HG03108 (cell line): ENCODE results near the gene EPHX1.
"Not testable (repeated sequence)": the region's sequence is repeated elsewhere in the genome, so short reads cannot be mapped to it uniquely, and the experiment has no call there.

ENCODE experiments used
- ATAC-seq: cut with Tn5 transposase; IDR thresholded peaks from one replicate; pipeline ENCODE4 v1.9.1; 2021; ENCODE audit warnings: moderate library complexity; ENCODE audit not compliant: unreplicated experiment

EPHX1 gene

DNA sequence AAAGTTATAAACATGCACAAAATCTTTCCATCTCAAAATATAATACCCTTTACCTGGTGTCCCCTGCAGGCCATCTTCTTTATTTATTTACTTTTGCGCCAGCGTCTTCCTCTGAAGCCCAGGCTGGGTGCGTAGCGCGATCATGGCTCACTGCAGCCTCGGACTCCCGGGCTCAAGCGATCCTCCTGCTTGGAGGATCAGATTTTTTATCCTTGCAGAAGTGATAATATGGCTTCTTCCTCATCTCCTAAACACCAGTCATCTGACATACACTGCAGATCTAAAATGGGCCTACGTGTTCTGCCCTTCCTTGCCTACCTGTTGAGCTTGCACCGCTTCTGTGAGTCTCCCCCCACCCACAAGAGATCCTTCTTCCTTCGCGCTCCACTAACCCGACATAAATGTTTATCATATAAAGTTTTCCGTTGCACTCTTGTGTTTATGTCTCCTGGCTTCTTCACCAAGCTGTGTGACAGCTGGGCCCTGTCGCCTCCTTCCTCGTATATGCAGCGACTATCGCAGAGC is 32.8 kb upstream of the EPHX1 start:
- ATAC-seq = peak; percentile 4

- peak; percentile 100 for ATAC-seq
Measured at GRCh38 chr1:225777583-225778336, 32.2 kb upstream of the EPHX1 start, which contains the start of gene SRP9. Gene SRP9, plus strand, starts transcription at chr1:225777826. Its CDS starts 115 bp downstream, at chr1:225777941.

DNA sequence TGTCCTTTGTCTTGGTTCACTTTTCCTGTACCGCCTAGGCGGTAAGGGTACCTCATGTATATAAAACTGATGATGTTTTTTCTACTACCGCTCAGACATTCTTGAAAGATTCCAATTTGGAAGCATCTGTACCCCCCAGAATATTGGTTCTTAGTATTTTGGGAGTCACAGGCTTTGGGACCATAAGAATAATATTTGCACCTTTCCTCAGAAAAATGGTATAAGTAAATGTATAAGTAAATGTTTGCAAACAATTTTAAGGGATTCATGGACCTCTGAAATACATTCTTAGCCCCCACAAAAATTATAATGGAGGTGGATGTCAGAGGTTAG is 31.6 kb upstream of the EPHX1 start:
- no peak for ATAC-seq

- not testable (repeated sequence) for ATAC-seq
Measured at GRCh38 chr1:225779165-225779564, 30.8 kb upstream of the EPHX1 start.

- ATAC-seq = no peak
Measured at GRCh38 chr1:225780134-225780533, 29.8 kb upstream of the EPHX1 start.

GRCh38 chr1:225780630-225781029 is 29.3 kb upstream of the EPHX1 start:
- no peak for ATAC-seq

DNA sequence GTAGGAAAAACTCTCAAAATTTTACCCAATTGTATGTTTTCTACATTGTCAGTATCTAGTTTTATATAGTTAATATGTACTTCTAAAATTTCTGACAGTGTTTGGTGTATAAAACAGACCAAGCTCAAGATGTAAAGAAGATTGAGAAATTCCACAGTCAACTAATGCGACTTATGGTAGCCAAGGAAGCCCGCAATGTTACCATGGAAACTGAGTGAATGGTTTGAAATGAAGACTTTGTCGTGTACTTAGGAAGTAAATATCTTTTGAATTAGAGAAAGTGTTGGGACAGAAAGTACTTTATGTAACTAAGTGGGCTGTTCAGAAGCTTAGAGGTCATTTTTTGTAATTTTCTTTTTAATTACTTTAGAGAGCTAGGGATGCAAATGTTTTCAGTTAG is 20.8 kb upstream of the EPHX1 start:
- ATAC-seq = not testable (repeated sequence)

GRCh38 chr1:225794954-225795353 is 15.0 kb upstream of the EPHX1 start:
- no peak for ATAC-seq

DNA sequence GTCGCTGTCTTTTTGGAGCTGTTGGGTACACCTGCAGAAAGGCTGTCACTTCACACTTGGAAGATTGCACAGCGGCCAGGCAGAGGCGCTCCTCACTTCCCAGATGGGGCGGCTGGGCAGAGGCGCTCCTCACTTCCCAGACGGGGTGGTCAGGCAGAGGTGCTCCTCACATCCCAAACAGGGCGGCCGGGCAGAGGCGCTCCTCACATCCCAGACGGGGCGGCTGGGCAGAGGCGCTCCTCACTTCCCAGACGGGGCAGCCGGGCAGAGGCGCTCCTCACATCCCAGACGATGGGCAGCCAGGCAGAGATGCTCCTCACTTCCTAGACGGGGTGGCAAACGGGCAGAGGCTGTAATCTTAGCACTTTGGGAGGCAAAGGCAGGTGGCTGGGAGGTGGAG is 13.8 kb upstream of the EPHX1 start:
- not testable (repeated sequence) for ATAC-seq

DNA sequence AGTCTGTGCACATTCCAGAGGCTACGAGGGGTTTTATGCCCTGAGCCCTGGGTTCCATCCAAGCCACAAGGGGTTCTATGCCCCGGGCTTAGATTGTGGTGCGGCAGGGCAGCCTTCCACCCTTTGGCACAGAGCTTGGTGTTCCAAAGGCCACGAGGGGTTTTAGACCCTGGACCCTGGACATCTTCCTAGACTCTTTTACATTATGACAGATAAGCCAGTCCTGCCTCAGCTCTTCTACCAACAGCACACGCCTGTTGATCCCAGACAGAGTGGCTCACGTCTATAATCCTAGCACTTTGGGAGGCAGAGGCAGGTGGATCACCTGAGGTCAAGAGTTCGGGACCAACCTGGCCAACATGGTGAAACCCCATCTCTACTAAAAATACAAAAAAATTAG is 8.8 kb upstream of the EPHX1 start:
- ATAC-seq = not testable (repeated sequence)

DNA sequence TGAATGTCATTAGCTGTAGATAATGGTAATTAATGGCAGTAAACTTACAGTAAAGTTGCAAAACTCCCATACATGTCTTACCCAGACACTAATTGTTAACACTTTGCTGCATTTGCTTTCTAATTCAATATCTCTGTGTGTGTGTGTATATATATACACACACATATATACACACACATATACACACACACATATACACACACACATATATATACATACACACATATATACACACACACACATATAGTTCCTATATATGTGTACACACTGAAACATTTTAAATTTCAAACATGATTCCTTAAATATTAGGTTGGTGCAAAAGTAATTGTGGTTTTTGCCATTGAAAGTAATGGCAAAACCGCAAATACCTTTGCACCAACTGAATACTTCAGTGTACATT is 3.7 kb upstream of the EPHX1 start:
- ATAC-seq = no peak

- not testable (repeated sequence) for ATAC-seq
Measured at GRCh38 chr1:225806736-225807135, 3.2 kb upstream of the EPHX1 start.

DNA sequence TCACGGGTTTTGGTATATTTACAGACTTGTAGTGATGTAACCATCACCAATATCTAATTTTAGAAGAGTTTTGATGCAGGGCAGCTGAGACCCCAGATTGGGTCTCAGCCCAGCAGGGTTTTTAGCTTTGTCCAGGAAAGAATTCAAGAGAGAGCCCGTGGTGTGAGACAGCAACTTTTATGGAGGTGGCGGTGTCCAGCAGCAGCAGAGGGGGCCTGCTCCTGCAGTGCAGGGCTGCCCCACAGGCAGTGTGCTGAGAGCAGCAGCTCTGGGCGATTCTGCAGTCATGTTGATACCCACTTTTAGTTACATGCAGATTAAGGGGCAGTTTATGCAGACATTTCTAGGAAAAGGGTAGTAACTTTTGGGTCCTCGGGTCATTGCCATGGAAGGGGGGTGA is 1.8 kb upstream of the EPHX1 start:
- ATAC-seq = no peak

- not testable (repeated sequence) for ATAC-seq
Measured at GRCh38 chr1:225810579-225811538, 935 bp downstream of the EPHX1 start.

DNA sequence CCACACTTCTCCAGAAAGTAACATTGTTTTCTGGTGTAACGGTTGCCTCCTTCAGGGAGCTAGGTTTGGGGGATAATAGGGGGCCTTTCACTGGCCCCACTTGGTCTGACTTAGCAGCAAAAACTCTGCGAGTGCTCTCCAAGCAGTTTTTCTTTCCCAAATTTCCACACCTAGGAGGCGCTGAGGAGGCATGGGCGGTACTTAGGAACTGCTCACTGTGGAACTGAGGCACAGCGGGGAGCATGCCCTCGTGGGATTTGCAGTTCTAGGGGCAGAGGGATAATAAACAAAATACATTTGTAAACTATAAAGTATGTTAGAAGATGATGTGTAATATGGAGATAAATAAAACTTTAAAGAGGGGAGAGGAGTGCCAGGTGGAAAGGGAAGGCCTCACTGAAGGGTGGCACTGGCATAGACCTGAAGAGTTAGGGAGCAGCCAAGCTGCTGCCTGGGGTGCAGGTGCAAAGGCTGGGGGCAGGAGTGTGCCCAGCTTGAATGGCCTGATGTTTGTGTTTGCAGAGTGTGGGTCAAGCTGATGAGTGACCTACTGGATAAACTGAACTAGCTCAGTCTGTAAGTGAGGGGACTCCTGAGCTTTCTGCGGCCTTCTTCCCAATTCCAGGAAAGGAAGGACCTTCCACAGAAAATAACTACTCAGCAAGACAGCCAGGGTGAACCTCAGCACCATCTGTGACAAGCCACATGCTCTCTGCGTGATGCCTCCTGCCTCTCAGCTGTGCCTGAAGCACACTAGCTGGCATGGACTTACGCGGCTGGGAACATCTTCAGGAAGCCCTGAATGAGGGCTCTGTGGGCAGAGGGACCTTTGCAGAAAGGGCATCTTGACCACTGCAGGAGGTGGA is 1.9 kb downstream of the EPHX1 start:
- no peak for ATAC-seq

GRCh38 chr1:225812488-225813213 is 2.7 kb downstream of the EPHX1 start:
- ATAC-seq = no peak

- ATAC-seq = no peak
Measured at GRCh38 chr1:225813214-225813964, 3.5 kb downstream of the EPHX1 start.

DNA sequence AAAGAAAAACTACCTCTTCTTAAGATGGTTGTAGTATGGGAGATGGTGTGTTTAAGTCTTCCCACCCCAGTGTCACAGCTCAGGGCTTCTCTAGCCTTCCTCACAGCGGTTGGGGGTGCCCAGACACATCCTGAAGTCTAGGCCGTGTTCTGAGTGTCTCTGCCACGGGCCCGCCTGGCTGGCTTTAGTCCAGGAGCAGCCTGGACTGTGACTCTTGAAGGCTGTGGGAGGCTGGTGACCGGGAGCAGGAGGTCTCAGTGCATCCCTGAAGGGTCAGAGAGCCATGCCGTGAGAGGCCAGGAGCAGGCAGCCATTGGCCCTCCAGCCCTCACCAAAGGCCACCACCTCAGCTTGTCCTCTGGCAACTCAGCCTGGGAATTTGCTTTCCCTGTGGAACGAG is 4.5 kb downstream of the EPHX1 start:
- ATAC-seq = no peak

DNA sequence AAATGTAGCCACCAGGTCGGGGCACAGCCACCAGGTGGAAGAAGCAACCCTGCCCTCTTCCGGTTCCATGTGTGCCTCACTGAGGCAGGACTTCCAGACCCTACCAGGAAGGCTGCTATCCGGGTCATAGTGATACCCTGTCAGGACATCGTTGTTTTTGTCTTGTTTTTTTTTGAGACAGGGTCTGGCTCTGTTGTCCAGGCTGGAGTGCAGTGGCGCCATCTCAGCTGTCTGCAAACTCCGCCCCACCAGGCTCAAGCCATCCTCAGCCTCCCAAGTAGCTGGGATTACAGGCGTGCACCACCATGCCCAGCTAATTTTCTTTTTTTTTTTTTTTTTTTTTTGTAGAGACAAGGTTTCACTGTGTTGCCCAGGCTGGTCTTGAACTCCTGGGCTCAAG is 5.2 kb downstream of the EPHX1 start:
- not testable (repeated sequence) for ATAC-seq
